Activated CD8-positive, alpha-beta memory T cell treated with anti-CD3 and anti-CD28 coated beads, Interleukin-2, amount 10 ng/mL, durations not matched to agents 7 days and 5 days (primary cell): ENCODE data around the gene CLEC4E. TPM values are rescaled to one million over a fixed set of nuclear protein-coding genes. Genes with fewer than 3 reads are reported as not detected.
"Not testable (repeated sequence)": the region's sequence is repeated elsewhere in the genome, so short reads cannot be mapped to it uniquely, and the experiment has no call there.

ENCODE experiments used
- ATAC-seq: fragments of 150-1000 bp; cut with Tn5 transposase; one replicate; pipeline ENCODE4 v1.10.0; 2021; ENCODE audit warnings: moderate library complexity
- CTCF ChIA-PET: fragments of 350-600 bp; sonication (Branson Sonifier 250); formaldehyde crosslinking; loops from one replicate; lab custom pipeline; 2021; ENCODE audit warnings: antibody characterized with exemption; lab: Charles Lee
- DNase-seq: peaks from one replicate; pipeline ENCODE4 v3.0.0-alpha.2; 2020
- H3K27ac Mint-ChIP-seq: one replicate; pipeline ENCODE4 v1.8.0; 2021; ENCODE audit warnings: mild to moderate bottlenecking, mixed read lengths
- H3K27me3 Mint-ChIP-seq: one replicate; pipeline ENCODE4 v1.8.0; 2021; ENCODE audit warnings: mixed read lengths
- H3K36me3 Mint-ChIP-seq: one replicate; pipeline ENCODE4 v1.8.0; 2021; ENCODE audit warnings: mild to moderate bottlenecking, mixed read lengths
- H3K4me1 Mint-ChIP-seq: one replicate; pipeline ENCODE4 v1.8.0; 2021; ENCODE audit warnings: mixed read lengths
- H3K4me3 Mint-ChIP-seq: one replicate; pipeline ENCODE4 v1.8.0; 2021; ENCODE audit warnings: mild to moderate bottlenecking, moderate library complexity, mixed read lengths
- H3K9me3 Mint-ChIP-seq: one replicate; pipeline ENCODE4 v1.8.0; 2022; ENCODE audit warnings: low read depth, mixed read lengths
- total RNA-seq, 2 experiments: library from RNA; stranded (reverse); gene quantifications; one replicate each; pipeline ENCODE4 v1.2.3, GENCODE V29; 2021

Gene CLEC4E, protein sequence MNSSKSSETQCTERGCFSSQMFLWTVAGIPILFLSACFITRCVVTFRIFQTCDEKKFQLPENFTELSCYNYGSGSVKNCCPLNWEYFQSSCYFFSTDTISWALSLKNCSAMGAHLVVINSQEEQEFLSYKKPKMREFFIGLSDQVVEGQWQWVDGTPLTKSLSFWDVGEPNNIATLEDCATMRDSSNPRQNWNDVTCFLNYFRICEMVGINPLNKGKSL
- total RNA-seq: not detected

DNA sequence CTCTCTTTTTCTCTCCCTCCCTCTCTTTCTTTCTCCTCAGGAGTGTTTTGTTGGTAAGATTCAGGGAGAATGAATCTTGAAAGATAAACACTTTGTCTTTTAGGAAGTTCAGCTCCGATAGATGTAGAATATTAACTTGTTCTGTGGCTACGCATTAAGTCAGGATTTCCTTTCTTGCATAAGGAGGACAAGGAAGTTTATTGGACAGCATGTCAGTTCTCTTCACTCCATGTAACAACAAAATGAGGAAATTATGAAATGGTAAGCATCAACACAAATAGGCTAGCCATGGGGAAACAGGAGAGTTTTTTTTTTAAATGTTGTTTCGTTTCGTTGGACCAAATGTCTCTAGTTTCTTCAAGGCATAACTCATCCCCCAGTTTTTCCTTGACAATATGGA, at the start of gene CLEC4E:
TSS of gene CLEC4E (minus strand) at position 75 of the 400 bp plus-strand sequence. CDS start 108 bp downstream, outside the sequence.
- CTCF ChIA-PET, DNase-seq, H3K4me1 Mint-ChIP-seq, H3K27ac Mint-ChIP-seq, ATAC-seq, H3K9me3 Mint-ChIP-seq, H3K36me3 Mint-ChIP-seq, H3K4me3 Mint-ChIP-seq: not testable (repeated sequence)
- peaks cover 54% of the 10 kb centered on the region for H3K27me3 Mint-ChIP-seq

GRCh38 chr12:8589679-8590078, 49.0 kb upstream of the CLEC4E start:
- CTCF ChIA-PET: interaction anchor here (1.3 kb wide), 1 partner anchor 20 kb away, joined by 4 read pairs; no protein-coding TSS in a partner anchor
- H3K9me3 Mint-ChIP-seq: no peaks in the 10 kb centered on the region

GRCh38 chr12:8584478-8584877, 43.8 kb upstream of the CLEC4E start:
- H3K27me3 Mint-ChIP-seq, H3K36me3 Mint-ChIP-seq, H3K4me3 Mint-ChIP-seq, H3K27ac Mint-ChIP-seq, ATAC-seq, H3K9me3 Mint-ChIP-seq, DNase-seq, H3K4me1 Mint-ChIP-seq: not testable (repeated sequence)
- CTCF ChIA-PET: interaction anchor here (1.2 to 1.6 kb wide), 2 partner anchors 40 to 73 kb away, joined by 3 to 4 read pairs; no protein-coding TSS in a partner anchor

More at GRCh38 chr12:8589679-8590078, 49.0 kb upstream of the CLEC4E start:
- Mint-ChIP-seq H3K36me3 (no peaks in the 10 kb centered on the region), H3K4me1 (peaks cover 8% of the 10 kb centered on the region), H3K27me3 (peaks cover 7% of the 10 kb centered on the region), H3K4me3 (no peak overlapping the region), H3K27ac (no peak overlapping the region)
- ATAC-seq (no peak), DNase-seq (no peak)

GRCh38 chr12:8584004-8584403, 43.3 kb upstream of the CLEC4E start:
- no peaks in the 10 kb centered on the region for H3K36me3 Mint-ChIP-seq
- H3K4me3 Mint-ChIP-seq: no peak overlapping the region
- no peak for DNase-seq
- no peak overlapping the region for H3K27ac Mint-ChIP-seq
- peaks cover 3% of the 10 kb centered on the region for H3K27me3 Mint-ChIP-seq
- CTCF ChIA-PET: interaction anchor here (1.2 to 1.6 kb wide), 2 partner anchors 40 to 73 kb away, joined by 3 to 4 read pairs; no protein-coding TSS in a partner anchor
- no peaks in the 10 kb centered on the region for H3K9me3 Mint-ChIP-seq
- ATAC-seq: no peak
- H3K4me1 Mint-ChIP-seq: no peaks in the 10 kb centered on the region

DNA sequence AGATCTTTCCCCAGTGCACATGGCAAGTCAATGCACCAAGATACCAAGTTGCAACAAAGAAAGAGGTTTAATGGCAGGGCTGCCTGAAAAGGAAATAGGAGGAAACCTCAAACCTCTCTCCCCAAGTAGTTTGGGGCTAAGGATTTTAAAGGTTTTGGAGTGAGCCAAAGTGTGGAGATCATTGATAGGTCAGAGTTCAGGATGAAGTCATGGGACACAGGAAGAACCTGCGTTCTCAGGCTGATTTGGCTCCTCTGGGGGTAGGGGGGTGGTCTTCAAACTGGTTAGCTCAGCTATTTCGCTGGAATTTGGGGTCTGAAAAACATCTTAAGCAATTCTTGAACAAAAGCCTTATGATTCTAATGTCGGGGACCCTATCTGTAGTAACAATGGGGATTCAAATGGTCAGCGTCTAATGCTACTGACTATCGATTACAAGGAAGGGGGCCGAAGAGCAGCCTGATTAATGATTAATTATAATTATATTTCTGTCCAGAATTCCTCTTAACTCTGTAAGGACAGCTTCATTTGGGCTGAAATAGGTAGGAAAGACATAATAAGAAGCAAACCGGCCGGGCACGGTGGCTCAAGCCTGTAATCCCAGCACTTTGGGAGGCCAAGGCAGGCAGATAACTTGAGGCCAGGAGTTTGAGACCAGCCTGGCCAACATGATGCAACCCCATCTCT, 40.5 kb upstream of the CLEC4E start:
- Mint-ChIP-seq H3K4me3 (no peak overlapping the region), H3K27ac (no peak overlapping the region), H3K9me3 (no peaks in the 10 kb centered on the region), H3K27me3 (no peaks in the 10 kb centered on the region), H3K36me3 (no peaks in the 10 kb centered on the region), H3K4me1 (no peaks in the 10 kb centered on the region)
- no peak for ATAC-seq
- CTCF ChIA-PET: interaction anchor here (1.2 kb wide), 1 partner anchor 38 kb away, joined by 3 read pairs; no protein-coding TSS in a partner anchor
- no peak for DNase-seq

DNA sequence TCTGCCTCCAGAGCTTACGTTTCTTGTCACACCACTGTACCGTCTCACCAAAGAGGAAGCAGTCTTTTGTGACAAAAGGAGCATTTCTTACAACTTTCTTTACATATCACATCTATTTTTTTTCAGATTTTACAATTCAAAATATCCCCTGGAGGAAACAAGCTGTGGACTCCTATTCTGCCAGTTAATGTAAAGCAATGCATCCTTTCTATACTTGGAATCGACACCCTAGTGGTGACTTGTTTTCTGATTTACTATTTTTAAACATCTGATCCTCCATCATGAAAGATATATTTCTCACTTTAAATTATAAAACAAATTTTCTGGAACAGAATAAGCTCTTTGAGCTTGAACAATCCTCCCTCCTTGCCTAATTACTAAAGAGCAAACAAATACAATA, 37.2 kb upstream of the CLEC4E start:
- H3K4me3 Mint-ChIP-seq: no peak overlapping the region
- no peaks in the 10 kb centered on the region for H3K9me3 Mint-ChIP-seq
- no peaks in the 10 kb centered on the region for H3K4me1 Mint-ChIP-seq
- H3K27ac Mint-ChIP-seq: no peak overlapping the region
- CTCF ChIA-PET: interaction anchor here (0.9 kb wide), 1 partner anchor 33 kb away, joined by 3 read pairs; no protein-coding TSS in a partner anchor
- H3K36me3 Mint-ChIP-seq: no peaks in the 10 kb centered on the region
- no peak for DNase-seq
- H3K27me3 Mint-ChIP-seq: peaks cover 2% of the 10 kb centered on the region
- ATAC-seq: no peak

GRCh38 chr12:8572507-8572906, 31.8 kb upstream of the CLEC4E start:
- H3K4me1 Mint-ChIP-seq: peaks cover 7% of the 10 kb centered on the region
- CTCF ChIA-PET: no interaction called here
- H3K9me3 Mint-ChIP-seq: no peaks in the 10 kb centered on the region
- DNase-seq (no peak), ATAC-seq (no peak)
- peaks cover 1% of the 10 kb centered on the region for H3K36me3 Mint-ChIP-seq
- H3K27ac Mint-ChIP-seq: no peak overlapping the region
- H3K4me3 Mint-ChIP-seq: no peak overlapping the region
- H3K27me3 Mint-ChIP-seq: peaks cover 2% of the 10 kb centered on the region

GRCh38 chr12:8566525-8566924, 25.8 kb upstream of the CLEC4E start:
- H3K36me3 Mint-ChIP-seq: no peaks in the 10 kb centered on the region
- H3K27ac Mint-ChIP-seq: no peak overlapping the region
- peaks cover 5% of the 10 kb centered on the region for H3K9me3 Mint-ChIP-seq
- no peak for DNase-seq
- no peak overlapping the region for H3K4me3 Mint-ChIP-seq
- H3K27me3 Mint-ChIP-seq: no peaks in the 10 kb centered on the region
- ATAC-seq: no peak
- H3K4me1 Mint-ChIP-seq: no peaks in the 10 kb centered on the region
- CTCF ChIA-PET: no interaction called here

DNA sequence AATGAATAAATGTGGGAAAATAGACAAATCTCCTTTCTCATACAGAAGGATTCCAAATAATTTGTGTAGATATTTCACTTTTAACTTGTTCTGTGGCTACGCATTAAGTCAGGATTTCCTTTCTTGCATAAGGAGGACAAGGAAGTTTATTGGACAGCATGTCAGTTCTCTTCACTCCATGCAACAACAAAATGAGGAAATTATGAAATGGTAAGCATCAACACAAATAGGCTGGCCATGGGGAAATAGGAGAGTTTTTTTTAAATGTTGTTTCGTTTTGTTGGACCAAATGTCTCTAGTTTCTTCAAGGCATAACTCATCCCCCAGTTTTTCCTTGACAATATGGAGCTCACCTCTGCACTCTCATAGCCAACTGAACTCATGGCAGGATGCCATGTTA, 25.3 kb upstream of the CLEC4E start:
- H3K9me3 Mint-ChIP-seq, H3K4me1 Mint-ChIP-seq, DNase-seq, H3K36me3 Mint-ChIP-seq, H3K4me3 Mint-ChIP-seq, ATAC-seq, CTCF ChIA-PET, H3K27me3 Mint-ChIP-seq, H3K27ac Mint-ChIP-seq: not testable (repeated sequence)

GRCh38 chr12:8564656-8565055, 24.0 kb upstream of the CLEC4E start:
- no peaks in the 10 kb centered on the region for H3K36me3 Mint-ChIP-seq
- H3K4me1 Mint-ChIP-seq: no peaks in the 10 kb centered on the region
- no peak overlapping the region for H3K4me3 Mint-ChIP-seq
- no peak for ATAC-seq
- DNase-seq: no peak
- no peak overlapping the region for H3K27ac Mint-ChIP-seq
- H3K27me3 Mint-ChIP-seq: no peaks in the 10 kb centered on the region
- CTCF ChIA-PET: interaction anchor here (1.5 kb wide), 1 partner anchor 21 kb away, joined by 3 read pairs; no protein-coding TSS in a partner anchor
- H3K9me3 Mint-ChIP-seq: peaks cover 5% of the 10 kb centered on the region

- CTCF ChIA-PET: interaction anchor here (1.5 kb wide), 2 partner anchors 19 kb away, joined by 3 to 7 read pairs; no protein-coding TSS in a partner anchor
- Mint-ChIP-seq H3K36me3 (no peaks in the 10 kb centered on the region), H3K4me3 (no peak overlapping the region), H3K27ac (no peak overlapping the region), H3K27me3 (no peaks in the 10 kb centered on the region), H3K4me1 (no peaks in the 10 kb centered on the region), H3K9me3 (peaks cover 5% of the 10 kb centered on the region)
- ATAC-seq: no peak
- DNase-seq: no peak
Measured at GRCh38 chr12:8563356-8563755, 22.7 kb upstream of the CLEC4E start.

DNA sequence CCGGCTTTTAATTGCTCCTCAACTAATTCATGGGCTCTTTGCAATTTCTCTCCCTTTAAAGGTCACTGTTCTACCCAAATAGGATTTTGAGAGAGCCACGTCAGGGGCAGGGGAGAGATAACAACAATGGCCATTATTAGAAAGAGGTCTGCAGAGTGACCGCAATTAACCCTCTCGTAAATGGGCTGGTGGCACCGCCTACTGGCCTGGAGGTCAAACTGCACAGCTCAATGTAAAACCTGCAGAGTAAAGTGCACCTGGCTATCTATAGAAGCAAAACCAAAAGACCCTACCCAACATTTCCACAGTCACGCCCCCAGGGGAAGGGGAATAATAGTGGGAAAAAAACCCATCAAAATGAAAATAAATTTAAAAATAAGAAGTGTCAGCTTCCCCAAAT, 21.6 kb upstream of the CLEC4E start:
- Mint-ChIP-seq H3K4me1 (no peaks in the 10 kb centered on the region), H3K9me3 (peaks cover 5% of the 10 kb centered on the region), H3K27me3 (no peaks in the 10 kb centered on the region), H3K36me3 (no peaks in the 10 kb centered on the region), H3K27ac (no peak overlapping the region), H3K4me3 (no peak overlapping the region)
- ATAC-seq (no peak), DNase-seq (no peak)
- CTCF ChIA-PET: interaction anchor here (0.8 to 1.5 kb wide), 3 partner anchors 9 to 26 kb away, joined by 3 to 7 read pairs (median 3); no protein-coding TSS in a partner anchor

DNA sequence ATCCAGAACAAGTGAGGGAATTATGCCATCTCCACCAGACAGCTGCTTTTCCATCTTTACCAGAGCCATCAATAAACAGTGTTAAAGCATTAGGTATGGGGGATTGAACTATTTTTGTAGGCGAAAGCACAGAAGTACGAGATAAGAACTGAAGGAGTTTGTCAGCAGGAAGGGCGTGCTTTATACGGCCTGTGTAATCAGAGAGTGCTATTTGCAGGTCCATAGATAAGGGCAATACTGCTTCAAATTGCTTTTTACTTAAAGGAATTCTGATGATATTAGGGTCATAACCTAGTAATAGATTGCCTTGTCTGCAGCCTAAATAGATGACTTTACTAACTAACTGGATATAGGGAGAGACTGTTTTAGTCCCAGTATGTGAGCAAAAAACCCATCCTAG, 20.3 kb upstream of the CLEC4E start:
- Mint-ChIP-seq H3K9me3 (peaks cover 5% of the 10 kb centered on the region), H3K4me1 (peaks cover 6% of the 10 kb centered on the region), H3K4me3 (no peak overlapping the region), H3K27ac (no peak overlapping the region), H3K27me3 (peaks cover 3% of the 10 kb centered on the region), H3K36me3 (no peaks in the 10 kb centered on the region)
- ATAC-seq (no peak), DNase-seq (no peak)
- CTCF ChIA-PET: interaction anchor here (0.6 kb wide), 1 partner anchor 17 kb away, joined by 3 read pairs; no protein-coding TSS in a partner anchor
